ENCODE measurements around the gene MYLK.

MYLK gene

DNA sequence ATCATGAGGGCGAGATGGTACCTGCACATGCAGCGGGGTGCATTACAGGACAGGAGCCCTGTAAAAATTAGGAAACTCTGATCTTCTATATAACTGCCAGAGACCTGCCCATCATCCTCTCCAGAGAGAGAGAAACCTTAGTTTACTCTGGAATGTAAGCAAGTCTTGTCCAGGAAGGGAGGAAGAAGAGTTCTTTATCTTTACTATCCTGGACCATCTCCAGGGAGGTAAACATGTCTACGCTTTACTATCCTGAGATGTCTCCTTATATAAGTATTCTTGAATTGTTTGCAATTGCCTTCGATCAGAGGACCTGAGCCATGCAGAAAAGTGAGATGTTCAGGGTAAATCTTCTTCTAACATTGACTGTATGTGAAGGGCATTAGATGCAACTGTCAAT, 286.6 kb downstream of the MYLK start:
- H3K36me3 ChIP-seq (ENCODE audit: insufficient read depth, low read length), result no peaks in the 10 kb centered on the region
- no peaks in the 10 kb centered on the region for H3F3A ChIP-seq (ENCODE audit: low read depth)
- no peaks in the 10 kb centered on the region for H3K79me2 ChIP-seq (ENCODE audit: insufficient read depth, low read length)
- no peaks in the 10 kb centered on the region for H4K20me1 ChIP-seq (ENCODE audit: insufficient read depth, low read length, poor library complexity, severe bottlenecking)
- no peaks in the 10 kb centered on the region for H3K9me2 ChIP-seq (replicated peaks; ENCODE audit: low read depth, low read length)
- H3K4me1 ChIP-seq (ENCODE audit: insufficient read depth, low read length, poor library complexity, severe bottlenecking), result no peaks in the 10 kb centered on the region
- no peaks in the 10 kb centered on the region for H3K9me3 ChIP-seq (ENCODE audit: insufficient read depth, low read depth, low read length)
- H2AFZ ChIP-seq (ENCODE audit: low read length), result no peak overlapping the region
- no peak overlapping the region for H3K9ac ChIP-seq (ENCODE audit: low read depth, low read length, poor library complexity, severe bottlenecking)
- no peak overlapping the region for H3K4me2 ChIP-seq (ENCODE audit: low read depth, low read length, poor library complexity, severe bottlenecking)
- TF ChIP-seq, protein P1, sequence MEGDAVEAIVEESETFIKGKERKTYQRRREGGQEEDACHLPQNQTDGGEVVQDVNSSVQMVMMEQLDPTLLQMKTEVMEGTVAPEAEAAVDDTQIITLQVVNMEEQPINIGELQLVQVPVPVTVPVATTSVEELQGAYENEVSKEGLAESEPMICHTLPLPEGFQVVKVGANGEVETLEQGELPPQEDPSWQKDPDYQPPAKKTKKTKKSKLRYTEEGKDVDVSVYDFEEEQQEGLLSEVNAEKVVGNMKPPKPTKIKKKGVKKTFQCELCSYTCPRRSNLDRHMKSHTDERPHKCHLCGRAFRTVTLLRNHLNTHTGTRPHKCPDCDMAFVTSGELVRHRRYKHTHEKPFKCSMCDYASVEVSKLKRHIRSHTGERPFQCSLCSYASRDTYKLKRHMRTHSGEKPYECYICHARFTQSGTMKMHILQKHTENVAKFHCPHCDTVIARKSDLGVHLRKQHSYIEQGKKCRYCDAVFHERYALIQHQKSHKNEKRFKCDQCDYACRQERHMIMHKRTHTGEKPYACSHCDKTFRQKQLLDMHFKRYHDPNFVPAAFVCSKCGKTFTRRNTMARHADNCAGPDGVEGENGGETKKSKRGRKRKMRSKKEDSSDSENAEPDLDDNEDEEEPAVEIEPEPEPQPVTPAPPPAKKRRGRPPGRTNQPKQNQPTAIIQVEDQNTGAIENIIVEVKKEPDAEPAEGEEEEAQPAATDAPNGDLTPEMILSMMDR (conservative IDR thresholded peaks at IDR 0.05; ENCODE audit: low read length), result no peak
- TF ChIP-seq EZH2phosphoT487 (IDR thresholded peaks at IDR 0.05; ENCODE audit: borderline replicate concordance), result no peak
- H3K27me3 ChIP-seq (ENCODE audit: insufficient read depth, low read length, poor library complexity, severe bottlenecking), result no peaks in the 10 kb centered on the region
- H3K4me3 ChIP-seq (ENCODE audit: low read length, poor library complexity, severe bottlenecking), result no peak overlapping the region

DNA sequence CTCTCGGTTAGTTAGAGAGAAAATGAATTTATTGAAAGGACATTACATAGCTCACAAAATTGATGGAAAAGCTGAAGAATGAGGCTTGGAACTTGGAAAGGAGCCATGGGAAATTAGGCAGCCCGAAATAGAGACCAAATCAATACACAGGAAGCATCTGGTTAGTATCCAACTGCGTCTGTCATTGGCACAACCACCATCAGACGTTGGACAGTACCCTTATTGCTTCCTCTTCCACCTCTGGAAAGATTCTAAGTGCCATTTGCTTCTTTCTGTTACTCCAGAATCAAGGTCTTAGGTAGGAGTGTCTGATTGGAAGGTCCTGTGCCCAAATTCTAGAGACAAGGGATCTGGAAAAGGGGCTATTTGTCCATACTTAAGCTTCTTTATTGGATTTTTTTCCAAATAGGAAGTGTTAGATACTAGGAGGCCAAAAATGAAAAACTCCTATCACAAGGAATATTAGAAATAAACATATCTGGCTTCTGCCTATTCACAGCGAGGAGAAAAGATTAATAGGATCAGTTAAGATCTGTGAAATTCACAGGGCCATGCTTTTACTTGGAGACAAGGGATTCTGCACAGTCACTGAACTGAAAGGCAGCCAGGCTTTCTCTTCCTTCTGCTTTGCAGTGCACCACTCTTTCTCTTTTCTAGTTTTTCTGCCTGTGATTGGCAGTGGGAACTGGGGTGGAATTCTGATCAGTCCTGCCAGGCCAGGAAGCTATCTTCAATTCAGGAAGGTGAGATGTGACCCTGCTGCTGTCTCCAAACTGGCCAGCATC, 288.5 kb downstream of the MYLK start:
- no peaks in the 10 kb centered on the region for H3K27me3 ChIP-seq (ENCODE audit: insufficient read depth, low read length, poor library complexity, severe bottlenecking)
- no peaks in the 10 kb centered on the region for H3K4me1 ChIP-seq (ENCODE audit: insufficient read depth, low read length, poor library complexity, severe bottlenecking)
- H3F3A ChIP-seq (ENCODE audit: low read depth), result no peaks in the 10 kb centered on the region
- no peak overlapping the region for H3K9ac ChIP-seq (ENCODE audit: low read depth, low read length, poor library complexity, severe bottlenecking)
- H3K79me2 ChIP-seq (ENCODE audit: insufficient read depth, low read length), result no peaks in the 10 kb centered on the region
- H3K9me2 ChIP-seq (replicated peaks; ENCODE audit: low read depth, low read length), result no peaks in the 10 kb centered on the region
- no peak for TF ChIP-seq EZH2phosphoT487 (IDR thresholded peaks at IDR 0.05; ENCODE audit: borderline replicate concordance)
- TF ChIP-seq, protein P1 (conservative IDR thresholded peaks at IDR 0.05; ENCODE audit: low read length), result no peak
- no peak overlapping the region for H3K4me3 ChIP-seq (ENCODE audit: low read length, poor library complexity, severe bottlenecking)
- peaks cover 4% of the 10 kb centered on the region; the same call in 1 of the 2 replicates for H3K9me3 ChIP-seq (ENCODE audit: insufficient read depth, low read depth, low read length)
- no peaks in the 10 kb centered on the region for H3K36me3 ChIP-seq (ENCODE audit: insufficient read depth, low read length)
- H3K4me2 ChIP-seq (ENCODE audit: low read depth, low read length, poor library complexity, severe bottlenecking), result no peak overlapping the region
- H2AFZ ChIP-seq (ENCODE audit: low read length), result no peak overlapping the region
- no peaks in the 10 kb centered on the region for H4K20me1 ChIP-seq (ENCODE audit: insufficient read depth, low read length, poor library complexity, severe bottlenecking)

- no peaks in the 10 kb centered on the region for H4K20me1 ChIP-seq (ENCODE audit: insufficient read depth, low read length, poor library complexity, severe bottlenecking)
- peaks cover 17% of the 10 kb centered on the region; the same call in 1 of the 2 replicates for H3K9me3 ChIP-seq (ENCODE audit: insufficient read depth, low read depth, low read length)
- no peaks in the 10 kb centered on the region for H3K36me3 ChIP-seq (ENCODE audit: insufficient read depth, low read length)
- H3K4me2 ChIP-seq (ENCODE audit: low read depth, low read length, poor library complexity, severe bottlenecking), result no peak overlapping the region
- H3K79me2 ChIP-seq (ENCODE audit: insufficient read depth, low read length), result no peaks in the 10 kb centered on the region
- H3K4me3 ChIP-seq (ENCODE audit: low read length, poor library complexity, severe bottlenecking), result no peak overlapping the region
- TF ChIP-seq, protein P1 (conservative IDR thresholded peaks at IDR 0.05; ENCODE audit: low read length), result no peak
- TF ChIP-seq EZH2phosphoT487 (IDR thresholded peaks at IDR 0.05; ENCODE audit: borderline replicate concordance), result no peak
- H3K4me1 ChIP-seq (ENCODE audit: insufficient read depth, low read length, poor library complexity, severe bottlenecking), result no peaks in the 10 kb centered on the region
- H2AFZ ChIP-seq (ENCODE audit: low read length), result no peak overlapping the region
- H3F3A ChIP-seq (ENCODE audit: low read depth), result no peaks in the 10 kb centered on the region
- no peaks in the 10 kb centered on the region for H3K9me2 ChIP-seq (replicated peaks; ENCODE audit: low read depth, low read length)
- H3K27me3 ChIP-seq (ENCODE audit: insufficient read depth, low read length, poor library complexity, severe bottlenecking), result no peaks in the 10 kb centered on the region
- no peak overlapping the region for H3K9ac ChIP-seq (ENCODE audit: low read depth, low read length, poor library complexity, severe bottlenecking)
Observed at GRCh38 chr3:123593381-123593780, 290.8 kb downstream of the MYLK start.

Data from Loucy (cell line).